Germinal center (tissue), 1 donor: Measurements from ENCODE around the gene CTNNA3.
"Not testable (repeated sequence)": the region's sequence is repeated elsewhere in the genome, so short reads cannot be mapped to it uniquely, and the experiment has no call there.

Source experiments
- DNase-seq: peaks from one replicate; pipeline ENCODE4 v3.0.0; 2012; ENCODE audit warnings: mixed read lengths, low spot score

CTNNA3 gene

GRCh38 chr10:67602268-67602950 is 93.6 kb downstream of the CTNNA3 start:
- no peak for DNase-seq

GRCh38 chr10:67599597-67599996 is 96.4 kb downstream of the CTNNA3 start:
- DNase-seq, result no peak

DNA sequence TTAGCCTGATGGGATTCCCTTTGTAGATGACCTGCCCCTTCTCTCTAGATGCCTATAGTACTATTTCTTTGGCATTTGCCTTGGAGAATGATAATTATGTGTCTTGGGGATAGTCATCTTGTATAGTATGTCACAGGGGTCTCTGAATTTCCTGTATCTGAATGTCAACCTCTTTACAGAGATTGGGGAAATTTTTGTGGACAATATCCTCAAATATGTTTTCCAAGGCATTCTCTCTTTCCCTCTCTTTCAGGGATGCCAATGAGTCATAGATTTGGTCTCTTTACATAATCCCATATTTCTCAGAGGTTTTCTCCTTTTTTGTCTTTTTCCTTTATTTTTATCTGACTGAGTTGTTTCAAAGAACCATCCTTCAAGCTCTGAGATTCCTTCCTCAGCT is 99.4 kb downstream of the CTNNA3 start:
- DNase-seq, result no peak

GRCh38 chr10:67587771-67588170 is 108.2 kb downstream of the CTNNA3 start:
- DNase-seq, result no peak

- no peak for DNase-seq
Measured at GRCh38 chr10:67575532-67575931, 120.5 kb downstream of the CTNNA3 start.

GRCh38 chr10:67573484-67573883 is 122.5 kb downstream of the CTNNA3 start:
- no peak for DNase-seq

DNA sequence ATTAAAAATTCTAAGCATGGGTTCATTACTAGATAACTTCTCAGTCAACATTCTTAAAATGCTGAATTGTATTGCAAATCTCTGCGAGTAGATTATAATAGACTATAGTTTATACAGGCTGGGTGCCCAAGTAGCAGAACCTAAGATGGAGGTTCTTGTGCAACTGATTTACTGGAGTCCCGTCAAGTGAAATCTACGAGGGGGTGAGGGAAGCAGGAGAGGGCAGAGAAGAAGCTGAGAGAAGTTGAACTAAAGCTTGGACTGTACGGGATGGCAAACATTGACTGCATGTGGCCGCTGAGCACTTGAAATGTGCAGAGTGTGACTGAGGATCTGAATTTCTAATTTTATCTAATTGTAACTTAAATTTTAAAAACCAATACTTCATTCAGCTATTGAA is 124.5 kb downstream of the CTNNA3 start:
- no peak for DNase-seq

GRCh38 chr10:67558311-67558710 is 137.7 kb downstream of the CTNNA3 start:
- not testable (repeated sequence) for DNase-seq

DNA sequence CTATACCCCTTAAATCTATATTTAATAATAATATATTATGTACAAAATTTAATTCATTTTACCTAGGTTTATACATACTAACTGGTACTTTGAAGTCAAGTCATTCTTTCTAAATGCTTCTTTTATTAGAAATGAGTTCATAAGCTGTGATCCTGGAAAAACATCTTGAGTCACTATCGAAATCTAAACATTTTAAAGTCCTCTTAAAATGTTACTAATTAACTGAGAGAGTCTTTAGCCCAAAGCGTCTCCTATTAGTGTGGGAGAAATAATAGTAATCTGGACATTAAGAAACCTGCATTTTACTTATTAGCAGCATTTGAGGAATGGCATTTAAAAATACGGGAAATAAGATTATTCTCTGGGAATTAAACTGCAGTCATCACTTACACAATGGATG is 142.7 kb downstream of the CTNNA3 start:
- no peak for DNase-seq

GRCh38 chr10:67550838-67551402 is 145.1 kb downstream of the CTNNA3 start:
- no peak for DNase-seq

DNA sequence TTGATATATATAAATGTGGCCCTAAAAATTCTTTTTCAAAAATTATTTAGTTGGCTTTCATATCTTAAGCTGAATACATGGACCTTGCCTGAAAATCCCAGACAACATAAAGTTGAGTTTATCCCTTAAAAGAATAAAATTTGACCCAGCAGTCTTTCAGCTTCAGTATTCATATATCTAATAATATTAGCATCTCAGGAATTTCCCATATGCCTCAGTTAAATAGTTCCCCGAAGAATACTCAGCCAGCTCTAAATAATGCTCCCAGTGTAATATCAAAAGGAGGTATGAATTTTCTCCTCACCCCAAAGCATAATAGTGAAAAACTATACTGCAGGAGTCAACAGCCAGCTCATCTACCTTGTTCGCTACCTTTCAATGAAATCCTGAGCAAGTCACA is 145.9 kb downstream of the CTNNA3 start:
- DNase-seq, result no peak

GRCh38 chr10:67549390-67549789 is 146.6 kb downstream of the CTNNA3 start:
- DNase-seq, result no peak

- DNase-seq, result no peak
Measured at GRCh38 chr10:67541411-67541810, 154.6 kb downstream of the CTNNA3 start.

DNA sequence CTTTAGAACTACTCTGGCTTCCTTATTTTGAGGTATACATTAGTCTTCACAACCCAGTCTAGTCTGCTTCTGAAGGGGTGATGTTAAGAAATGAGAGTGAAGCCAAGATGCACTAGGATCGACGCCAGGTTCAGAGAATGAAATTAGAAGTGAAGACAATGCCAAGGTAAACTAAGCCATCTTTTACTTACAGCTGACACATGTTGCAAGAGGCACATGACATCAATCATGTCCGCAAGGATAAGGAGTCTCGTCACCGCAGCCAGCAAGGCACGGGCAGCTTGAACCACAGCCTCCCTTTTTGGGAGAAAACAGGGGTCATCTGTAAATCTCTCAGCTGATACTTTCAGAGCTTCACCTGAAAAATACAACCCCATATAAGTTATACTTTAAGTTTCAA is 156.7 kb downstream of the CTNNA3 start:
- no peak for DNase-seq

GRCh38 chr10:67537906-67538305 is 158.1 kb downstream of the CTNNA3 start:
- DNase-seq, result no peak

GRCh38 chr10:67533376-67533775 is 162.6 kb downstream of the CTNNA3 start:
- no peak for DNase-seq

DNA sequence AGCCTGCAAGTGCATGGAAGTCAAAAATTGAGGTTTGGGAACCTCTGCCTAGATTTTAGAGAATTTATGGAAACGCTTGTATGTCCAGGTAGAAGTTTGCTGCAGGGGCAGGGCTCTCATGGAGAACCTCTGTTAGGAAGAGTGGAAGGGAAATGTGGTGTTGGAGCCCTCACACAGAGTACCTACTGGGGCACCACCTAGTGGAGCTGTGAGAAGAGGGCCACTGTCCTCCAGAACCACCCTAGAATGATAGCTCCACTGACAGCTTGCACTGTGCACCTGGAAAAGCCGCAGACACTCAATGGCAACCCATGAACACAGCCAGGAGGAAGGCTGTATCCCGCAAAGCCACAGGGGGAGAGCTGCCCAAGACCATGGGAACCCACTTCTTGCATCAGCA is 165.0 kb downstream of the CTNNA3 start:
- not testable (repeated sequence) for DNase-seq

- no peak for DNase-seq
Measured at GRCh38 chr10:67527351-67527750, 168.6 kb downstream of the CTNNA3 start.

- DNase-seq, result no peak
Measured at GRCh38 chr10:67521546-67521945, 174.4 kb downstream of the CTNNA3 start.

- DNase-seq, result peak; percentile 15
Measured at GRCh38 chr10:67520924-67521520, 175.0 kb downstream of the CTNNA3 start.

DNA sequence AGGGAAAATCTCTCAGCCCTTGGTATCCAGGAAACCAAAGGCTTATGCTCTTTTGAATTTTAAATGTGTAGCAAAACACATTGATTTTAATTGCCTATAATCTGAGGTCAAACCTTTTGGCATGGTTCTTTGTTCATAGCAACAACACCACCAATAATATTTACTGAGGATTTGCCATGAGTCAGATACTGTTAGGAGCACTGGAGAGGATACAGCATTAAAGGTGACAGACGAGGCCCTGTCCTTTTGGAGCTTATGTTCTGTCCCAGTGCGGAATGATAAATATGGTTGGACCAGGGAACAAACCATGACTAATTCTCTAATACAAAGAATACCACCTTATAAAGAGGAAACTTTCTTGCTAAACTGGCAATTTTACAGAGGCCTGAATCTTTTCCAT is 176.6 kb downstream of the CTNNA3 start:
- DNase-seq, result no peak

DNA sequence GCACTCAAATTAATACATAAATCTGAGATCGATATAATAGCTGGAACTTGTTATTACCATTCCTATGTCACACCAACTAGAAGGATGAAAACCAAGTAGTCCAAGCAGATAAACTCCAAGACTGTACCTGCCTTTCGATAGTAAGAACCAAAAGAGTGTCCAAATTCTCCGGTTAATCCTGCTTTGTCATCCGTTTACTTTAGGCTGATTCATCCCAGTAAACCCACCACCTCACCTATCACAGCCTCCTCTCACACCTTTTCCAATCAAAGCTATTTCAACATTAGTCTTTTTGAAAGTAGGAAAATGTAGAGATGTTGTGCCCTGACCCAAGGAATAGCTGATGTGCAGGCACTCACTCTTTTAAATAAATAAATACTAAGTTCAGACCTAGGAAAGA is 177.2 kb downstream of the CTNNA3 start:
- DNase-seq, result no peak

DNA sequence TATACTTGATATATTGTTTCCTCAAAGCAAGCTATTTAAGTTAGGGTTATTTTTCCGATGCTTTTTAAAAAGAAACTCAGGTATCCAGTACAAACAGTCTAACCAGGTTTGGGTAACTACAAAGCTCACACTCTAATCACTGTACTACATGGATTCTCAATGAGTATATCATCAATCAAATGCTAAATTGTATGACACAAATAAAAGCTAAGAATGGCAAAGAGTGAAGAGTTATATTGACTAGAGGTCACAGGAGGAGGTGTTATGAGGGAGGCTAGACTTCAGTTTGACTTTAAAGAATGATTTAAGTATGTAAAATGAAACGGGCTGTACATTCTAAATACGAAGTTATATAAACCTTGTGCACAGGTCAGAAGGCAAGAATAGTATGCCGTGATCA is 178.0 kb downstream of the CTNNA3 start:
- no peak for DNase-seq

DNA sequence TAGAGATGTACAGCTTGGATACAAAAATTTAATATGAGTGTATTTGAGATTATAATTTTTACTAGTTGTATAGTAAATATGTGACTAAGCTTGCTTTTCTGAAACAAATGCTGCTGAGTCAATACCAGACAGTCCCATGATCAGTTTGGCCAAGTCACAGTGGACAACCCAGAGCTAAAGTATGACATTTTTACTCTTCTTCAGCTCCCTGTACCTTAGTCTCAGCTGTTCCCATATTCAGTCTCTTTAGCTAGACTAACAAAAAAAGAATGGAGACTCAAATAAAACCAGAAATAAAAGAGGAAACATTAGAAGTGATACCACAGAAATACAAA is 189.3 kb downstream of the CTNNA3 start:
- DNase-seq, result no peak
